Measurements from ENCODE around the gene PRSS27. TPM values are rescaled to one million over a fixed set of nuclear protein-coding genes. Genes with fewer than 3 reads are reported as not detected.

PRSS27 gene
- total RNA-seq, 3 donors from 2014 or later, result 1.1 to 2.2 (median 1.4) TPM

GRCh38 chr16:2709588-2709984 is 10.4 kb downstream of the PRSS27 start:
- intact Hi-C loops (cut with DNase I, micrococcal nuclease), result no loop called here
- no peaks in the 10 kb centered on the region for H3K9me3 ChIP-seq
- H3K4me3 ChIP-seq, result no peak overlapping the region
- DNase-seq (peak in 1 of 3 donors; percentile 27), ATAC-seq (no peak)
- no peaks in the 10 kb centered on the region for H3K4me1 ChIP-seq (ENCODE audit: low read depth)
- no peak for TF ChIP-seq CTCF (IDR thresholded peaks at IDR 0.05)
- no peaks in the 10 kb centered on the region for H3K36me3 ChIP-seq (ENCODE audit: low read depth)

GRCh38 chr16:2708955-2709587 is 11.0 kb downstream of the PRSS27 start:
- Histone ChIP-seq H3K36me3 (ENCODE audit: low read depth) (no peaks in the 10 kb centered on the region), H3K4me1 (ENCODE audit: low read depth) (no peaks in the 10 kb centered on the region), H3K4me3 (no peak overlapping the region), H3K9me3 (no peaks in the 10 kb centered on the region)
- no peak for TF ChIP-seq CTCF (IDR thresholded peaks at IDR 0.05)
- intact Hi-C loops (cut with DNase I, micrococcal nuclease), result no loop called here
- DNase-seq (no peak), ATAC-seq (no peak)

GRCh38 chr16:2708290-2708639 is 11.8 kb downstream of the PRSS27 start:
- H3K9me3 ChIP-seq, result no peaks in the 10 kb centered on the region
- DNase-seq (no peak), ATAC-seq (no peak)
- no peaks in the 10 kb centered on the region for H3K36me3 ChIP-seq (ENCODE audit: low read depth)
- H3K4me3 ChIP-seq, result no peak overlapping the region
- H3K4me1 ChIP-seq (ENCODE audit: low read depth), result no peaks in the 10 kb centered on the region
- intact Hi-C loops (cut with DNase I, micrococcal nuclease), result no loop called here
- no peak for TF ChIP-seq CTCF (IDR thresholded peaks at IDR 0.05)

- Histone ChIP-seq H3K4me1 (ENCODE audit: low read depth) (no peaks in the 10 kb centered on the region), H3K36me3 (ENCODE audit: low read depth) (no peaks in the 10 kb centered on the region), H3K9me3 (no peaks in the 10 kb centered on the region), H3K4me3 (no peak overlapping the region)
- DNase-seq (no peak), ATAC-seq (no peak)
- TF ChIP-seq CTCF (IDR thresholded peaks at IDR 0.05), result no peak
- intact Hi-C loops (cut with DNase I, micrococcal nuclease), result no loop called here
These were observed 12.4 kb downstream of the PRSS27 start for GRCh38 chr16:2707368-2708289.

GRCh38 chr16:2706611-2707311 is 13.3 kb downstream of the PRSS27 start:
- no peak for ATAC-seq
- no peaks in the 10 kb centered on the region for H3K9me3 ChIP-seq
- no peaks in the 10 kb centered on the region for H3K36me3 ChIP-seq (ENCODE audit: low read depth)
- TF ChIP-seq CTCF (IDR thresholded peaks at IDR 0.05), result no peak
- intact Hi-C loops (cut with DNase I, micrococcal nuclease), result no loop called here
- no peaks in the 10 kb centered on the region for H3K4me1 ChIP-seq (ENCODE audit: low read depth)
- H3K4me3 ChIP-seq, result no peak overlapping the region
- DNase-seq, result no peak
